IPS-18c (cell line): ENCODE data around the gene ZNF621.

Experiments used
- H3K4me3 ChIP-seq: 2 replicates; pipeline ENCODE4 v1.7.0; 2013; ENCODE audit warnings: low read depth, mild to moderate bottlenecking, low read length, moderate library complexity; ENCODE audit not compliant: insufficient read depth
- H3K9me3 ChIP-seq: one replicate; pipeline ENCODE4 v1.6.1; 2013; ENCODE audit warnings: mild to moderate bottlenecking, low read length, moderate library complexity; ENCODE audit not compliant: control insufficient read depth, insufficient read depth

Gene ZNF621

DNA sequence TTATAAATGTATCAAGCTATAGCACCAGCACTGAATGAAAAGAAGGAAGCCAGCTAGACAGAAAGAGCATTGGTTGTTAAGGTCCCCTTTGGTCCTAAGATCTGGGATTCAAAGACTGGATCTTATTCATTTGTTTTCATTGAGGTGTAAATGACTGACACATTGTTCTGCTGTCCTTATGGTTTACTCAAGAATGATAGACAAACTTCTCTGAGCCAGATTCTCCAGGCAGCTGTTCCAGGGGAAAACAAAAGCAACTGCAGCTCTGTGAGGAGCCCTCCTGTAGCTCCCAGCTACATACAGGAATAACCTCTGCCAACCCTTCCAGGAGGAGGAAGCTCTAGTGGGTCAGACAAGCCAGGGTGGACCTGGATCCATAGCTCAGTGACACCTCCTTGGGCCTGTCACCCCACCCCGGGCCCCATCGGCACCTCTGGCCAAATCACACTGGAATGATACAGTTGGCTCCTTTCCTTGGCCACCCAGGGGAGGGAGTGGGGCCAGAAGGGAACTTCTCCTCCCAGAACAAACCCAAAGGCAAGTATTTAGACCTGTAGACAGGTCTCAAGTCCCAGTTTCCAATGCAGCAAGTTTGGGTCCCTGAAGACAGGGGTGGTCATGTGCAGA is 57.8 kb downstream of the ZNF621 start:
- Histone ChIP-seq H3K9me3 (no peaks in the 10 kb centered on the region), H3K4me3 (no peak overlapping the region)

DNA sequence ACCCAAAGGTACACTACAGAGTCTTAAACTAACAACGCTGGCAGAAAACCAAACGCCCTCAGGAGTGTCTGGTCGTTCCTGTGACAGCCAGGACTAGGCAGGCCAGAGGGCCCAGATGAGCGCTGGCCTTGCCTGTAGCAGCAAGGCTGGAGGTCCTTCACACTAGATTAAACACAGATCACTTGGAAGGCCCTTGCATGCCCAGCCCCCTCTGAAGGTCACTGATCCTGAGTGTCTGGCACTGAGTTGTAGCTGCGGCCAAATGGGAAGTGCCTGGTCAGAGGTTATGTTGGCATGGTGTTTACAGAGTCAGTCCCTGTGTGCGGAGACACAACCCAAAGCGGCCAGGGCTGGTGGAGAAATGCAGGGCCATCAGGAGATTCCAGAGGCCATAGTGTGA is 58.9 kb downstream of the ZNF621 start:
- H3K4me3 ChIP-seq: no peak overlapping the region
- H3K9me3 ChIP-seq: no peaks in the 10 kb centered on the region

GRCh38 chr3:40584625-40585189 is 59.9 kb downstream of the ZNF621 start:
- Histone ChIP-seq H3K4me3 (peak overlapping the region; percentile 34; the same call in 1 of the 2 replicates), H3K9me3 (no peaks in the 10 kb centered on the region)

DNA sequence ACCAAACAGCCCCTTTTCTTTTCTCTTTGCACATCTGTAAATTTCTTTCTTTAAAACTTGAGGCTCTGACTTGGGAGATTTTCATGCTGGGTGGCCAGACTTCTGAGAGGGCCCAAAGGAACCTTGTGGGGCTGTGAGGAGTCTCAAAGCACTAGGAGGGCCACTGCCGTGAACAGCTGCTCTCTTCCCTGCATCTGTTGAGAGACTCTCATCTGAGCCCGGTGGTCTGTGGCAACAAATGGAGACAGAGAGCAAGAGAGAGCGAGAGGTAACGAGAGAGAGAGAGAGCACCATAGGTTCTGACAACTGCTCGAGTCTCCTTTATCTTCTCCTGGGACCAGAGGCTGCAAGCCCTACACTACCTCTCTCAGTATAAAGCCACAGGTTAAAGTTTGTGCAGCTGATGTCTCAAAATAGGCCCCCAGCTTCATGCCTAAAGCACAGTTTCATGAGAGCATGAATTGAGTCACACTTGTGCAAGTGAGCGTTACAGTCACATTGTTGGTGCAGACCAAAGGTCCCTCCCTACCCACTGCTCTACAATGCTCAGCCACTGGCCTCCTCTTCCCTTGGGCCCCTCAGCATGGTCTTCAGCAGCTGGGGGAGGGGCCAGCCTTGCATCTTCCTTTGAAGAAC is 60.7 kb downstream of the ZNF621 start:
- H3K9me3 ChIP-seq: no peaks in the 10 kb centered on the region

DNA sequence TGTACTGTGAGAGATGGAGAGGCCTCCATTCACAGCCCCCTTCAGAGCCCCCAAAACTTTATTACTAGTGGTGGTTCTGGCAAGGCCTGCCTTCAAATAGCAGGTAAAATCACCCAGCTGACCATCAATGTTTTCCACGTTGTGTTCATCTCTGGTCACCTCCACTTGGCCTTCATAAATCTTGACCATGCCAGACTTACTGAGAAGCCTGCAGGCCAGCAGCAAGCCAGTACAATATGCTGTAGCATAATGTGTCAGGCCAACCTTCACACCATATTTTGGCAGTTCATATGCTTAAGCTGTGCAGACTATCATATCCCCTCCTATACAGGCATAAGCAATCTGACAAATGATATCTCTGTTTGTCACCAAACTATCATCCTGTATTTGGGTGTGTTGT is 62.1 kb downstream of the ZNF621 start:
- H3K4me3 ChIP-seq: no peak overlapping the region
- no peaks in the 10 kb centered on the region for H3K9me3 ChIP-seq

More for the DNA sequence above, 60.7 kb downstream of the ZNF621 start:
- H3K4me3 ChIP-seq: no peak overlapping the region

DNA sequence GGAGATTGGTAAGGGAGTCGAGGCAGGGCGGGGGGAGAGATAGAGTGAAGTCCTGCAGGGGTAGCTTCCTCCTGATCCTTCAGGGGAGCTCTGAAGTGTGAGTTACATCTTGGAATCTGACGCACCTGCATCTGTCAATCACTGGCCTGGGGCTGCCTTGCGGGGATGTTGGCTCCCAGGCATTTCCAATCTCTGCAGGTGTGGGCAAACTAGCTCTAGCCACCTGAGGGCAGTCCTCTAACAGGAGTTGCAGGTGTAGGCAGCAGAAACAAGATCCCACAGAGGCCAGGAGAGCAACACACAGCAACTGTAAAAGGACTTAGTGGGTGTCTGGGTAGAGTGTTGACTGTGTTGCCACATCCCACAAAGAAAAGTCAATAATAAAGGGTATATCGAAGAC is 63.6 kb downstream of the ZNF621 start:
- H3K9me3 ChIP-seq: no peaks in the 10 kb centered on the region
- H3K4me3 ChIP-seq: no peak overlapping the region
